Neuronal stem cell (in vitro differentiated cells): ENCODE data around the gene RAP1A.

Experiments used
- DNase-seq: peaks from one replicate; pipeline ENCODE4 v3.0.0-alpha.2; 2013; ENCODE audit warnings: low spot score
- H2AFZ ChIP-seq: one replicate; pipeline ENCODE4 v1.6.1; 2013; ENCODE audit warnings: mild to moderate bottlenecking, low read length, inconsistent platforms
- H2AK5ac ChIP-seq: 2 replicates; pipeline ENCODE4 v1.6.1; 2013; ENCODE audit warnings: low read depth, mild to moderate bottlenecking, inconsistent platforms, low read length, moderate library complexity, mixed read lengths
- H2BK120ac ChIP-seq: 2 replicates; pipeline ENCODE4 v1.6.1; 2013; ENCODE audit warnings: low read depth, mild to moderate bottlenecking, inconsistent platforms, low read length, moderate library complexity, mixed read lengths
- H2BK12ac ChIP-seq: one replicate; pipeline ENCODE4 v1.6.1; 2013; ENCODE audit warnings: low read length, inconsistent platforms
- H2BK15ac ChIP-seq: 2 replicates; pipeline ENCODE4 v1.6.1; 2013; ENCODE audit warnings: mild to moderate bottlenecking, low read length, inconsistent platforms, mixed read lengths
- H2BK5ac ChIP-seq: one replicate; pipeline ENCODE4 v1.6.1; 2013; ENCODE audit warnings: inconsistent platforms, mild to moderate bottlenecking, low read length, moderate library complexity
- H3K14ac ChIP-seq: one replicate; pipeline ENCODE4 v1.6.1; 2013; ENCODE audit warnings: low read length, inconsistent platforms
- H3K18ac ChIP-seq: 2 replicates; pipeline ENCODE4 v1.6.1; 2013; ENCODE audit warnings: low read length, inconsistent platforms
- H3K23ac ChIP-seq: 2 replicates; pipeline ENCODE4 v1.6.1; 2013; ENCODE audit warnings: low read depth, mild to moderate bottlenecking, mixed read lengths, low read length, inconsistent platforms; ENCODE audit not compliant: poor library complexity
- H3K27ac ChIP-seq: replicated peaks from 3 replicates; pipeline ENCODE4 v1.5.1; 2013; ENCODE audit warnings: low read length, inconsistent platforms
- H3K27me3 ChIP-seq, 3 experiments: 2 replicates each; pipeline ENCODE4 v1.6.1; 2013; ENCODE audit warnings: low read length in 3 of 3, mild to moderate bottlenecking in 2 of 3, inconsistent platforms in 1 of 3, low read depth in 1 of 3, mixed read lengths in 1 of 3, moderate library complexity in 1 of 3; ENCODE audit not compliant: control insufficient read depth in 3 of 3, insufficient read depth in 3 of 3
- H3K36me3 ChIP-seq, 2 donors: replicated peaks in 1 of 2; 2 replicates each; pipeline ENCODE4 v1.6.1; 2013; ENCODE audit warnings: low read length in 2 of 2; ENCODE audit not compliant: control insufficient read depth in 2 of 2, insufficient read depth in 2 of 2
- H3K4ac ChIP-seq: 2 replicates; pipeline ENCODE4 v1.6.1; 2013; ENCODE audit warnings: inconsistent platforms, mild to moderate bottlenecking, low read length, moderate library complexity
- H3K4me1 ChIP-seq, 2 donors: 1 replicate in 1 of 2; 2 replicates in 1 of 2; pipeline ENCODE4 v1.6.1; 2013; ENCODE audit warnings: low read length in 2 of 2, low read depth in 1 of 2; ENCODE audit not compliant: control insufficient read depth in 2 of 2, insufficient read depth in 1 of 2
- H3K4me2 ChIP-seq: one replicate; pipeline ENCODE4 v1.6.1; 2013; ENCODE audit warnings: mild to moderate bottlenecking, low read length, inconsistent platforms; ENCODE audit not compliant: insufficient read depth, poor library complexity, severe bottlenecking
- H3K4me3 ChIP-seq, 2 donors: 2 replicates each; pipeline ENCODE4 v1.5.1; 2013; ENCODE audit warnings: low read length in 2 of 2, mild to moderate bottlenecking in 2 of 2, inconsistent platforms in 1 of 2, moderate library complexity in 1 of 2
- H3K79me1 ChIP-seq: one replicate; pipeline ENCODE4 v1.6.1; 2013; ENCODE audit warnings: low read depth, mild to moderate bottlenecking, inconsistent platforms, low read length, moderate library complexity
- H3K9ac ChIP-seq: one replicate; pipeline ENCODE4 v1.6.1; 2013; ENCODE audit warnings: mild to moderate bottlenecking, low read depth, low read length, inconsistent platforms; ENCODE audit not compliant: poor library complexity
- H3K9me3 ChIP-seq, 2 donors: replicated peaks in 1 of 2; 2 replicates each; pipeline versions ENCODE3 to v1.6.1; 2013; ENCODE audit warnings: low read length in 2 of 2, mild to moderate bottlenecking in 2 of 2, inconsistent platforms in 1 of 2, low read depth in 1 of 2, mixed read lengths in 1 of 2, moderate library complexity in 1 of 2; ENCODE audit not compliant: control insufficient read depth in 2 of 2, insufficient read depth in 1 of 2
- H4K8ac ChIP-seq: one replicate; pipeline ENCODE4 v1.6.1; 2013; ENCODE audit warnings: low read depth, mild to moderate bottlenecking, inconsistent platforms, low read length, moderate library complexity
- H4K91ac ChIP-seq: one replicate; pipeline ENCODE4 v1.6.1; 2013; ENCODE audit warnings: low read length, low read depth, mild to moderate bottlenecking, inconsistent platforms; ENCODE audit not compliant: poor library complexity
- WGBS, 2 donors: extraction: QIAGEN DNeasy Blood & Tissue Kit; methylation state at CpG; one replicate each; pipeline ENCODE4 v1.1.7; 2013; ENCODE audit warnings: missing lambda C conversion rate in 2 of 2, mixed read lengths in 1 of 2; ENCODE audit not compliant: insufficient read length in 2 of 2, insufficient replicate concordance in 1 of 2; ENCODE audit errors: extremely low coverage in 2 of 2; 5-methylcytosine and 5-hydroxymethylcytosine counted together

RAP1A gene

GRCh38 chr1:111756124-111756513, 136.5 kb downstream of the RAP1A start:
- no peak for DNase-seq
- WGBS, 2 donors, result no CpG with 5 or more reads among the region's 35 CpGs

GRCh38 chr1:111758373-111758772, 138.8 kb downstream of the RAP1A start:
- Histone ChIP-seq H3K14ac (no peak overlapping the region), H3K4me3 (no peak overlapping the region), H3K4me1 (peaks cover 5 to 11% of the 10 kb centered on the region in 2 donors), H3K9me3 (no peaks in the 10 kb centered on the region), H2BK120ac (no peak overlapping the region), H3K36me3 (peaks cover 12 to 67% of the 10 kb centered on the region in 2 donors), H2BK12ac (no peak overlapping the region), H3K27me3 (no peaks in the 10 kb centered on the region), H2BK15ac (no peak overlapping the region), H3K9ac (no peak overlapping the region), H2AFZ (no peak overlapping the region), H2AK5ac (no peak overlapping the region), H3K23ac (no peak overlapping the region), H3K79me1 (no peaks in the 10 kb centered on the region), H2BK5ac (no peak overlapping the region), H3K4me2 (no peak overlapping the region), H3K27ac (no peak overlapping the region), H3K4ac (no peak overlapping the region), H3K18ac (no peak overlapping the region), H4K8ac (no peak overlapping the region), H4K91ac (no peak overlapping the region)
- no CpG with 5 or more reads among the region's 2 CpGs for WGBS, 2 donors
- DNase-seq, result no peak

More at GRCh38 chr1:111756124-111756513, 136.5 kb downstream of the RAP1A start:
- no peaks in the 10 kb centered on the region for H3K79me1 ChIP-seq
- no peak overlapping the region for H4K8ac ChIP-seq
- no peak overlapping the region for H2BK12ac ChIP-seq
- H2AK5ac ChIP-seq, result no peak overlapping the region
- H3K9me3 ChIP-seq, result no peaks in the 10 kb centered on the region
- peak overlapping the region; percentile 87 to 91 for H3K4me3 ChIP-seq
- H3K27me3 ChIP-seq, result no peaks in the 10 kb centered on the region
- H3K27ac ChIP-seq, result peak overlapping the region; percentile 98
- H3K18ac ChIP-seq, result peak overlapping the region; percentile 98
- no peak overlapping the region for H2BK15ac ChIP-seq
- peak overlapping the region; percentile 92 for H2AFZ ChIP-seq
- H3K36me3 ChIP-seq, result peaks cover 4 to 44% of the 10 kb centered on the region in 2 donors
- H3K14ac ChIP-seq, result no peak overlapping the region
- peak overlapping the region; percentile 19 for H2BK5ac ChIP-seq
- H3K9ac ChIP-seq, result peak overlapping the region; percentile 89
- no peak overlapping the region for H2BK120ac ChIP-seq
- no peak overlapping the region for H3K4ac ChIP-seq
- H4K91ac ChIP-seq, result no peak overlapping the region
- H3K4me2 ChIP-seq, result peak overlapping the region; percentile 41
- H3K23ac ChIP-seq, result peak overlapping the region; percentile 67
- peaks cover 5 to 11% of the 10 kb centered on the region in 2 donors for H3K4me1 ChIP-seq

- Histone ChIP-seq H3K9ac (no peak overlapping the region), H2BK5ac (no peak overlapping the region), H4K8ac (no peak overlapping the region), H3K4ac (no peak overlapping the region), H3K27me3 (no peaks in the 10 kb centered on the region), H3K9me3 (no peaks in the 10 kb centered on the region), H3K23ac (no peak overlapping the region), H2AK5ac (no peak overlapping the region), H2BK12ac (no peak overlapping the region), H3K14ac (no peak overlapping the region), H2BK15ac (no peak overlapping the region), H3K4me1 (peaks cover 2 to 7% of the 10 kb centered on the region in 2 donors), H3K4me3 (no peak overlapping the region), H3K18ac (no peak overlapping the region), H3K36me3 (peaks cover 21 to 99% of the 10 kb centered on the region in 2 donors), H4K91ac (no peak overlapping the region), H3K4me2 (no peak overlapping the region), H3K27ac (no peak overlapping the region), H2BK120ac (no peak overlapping the region), H2AFZ (no peak overlapping the region), H3K79me1 (no peaks in the 10 kb centered on the region)
- no CpG with 5 or more reads among the region's 2 CpGs for WGBS, 2 donors
- no peak for DNase-seq
Measured at GRCh38 chr1:111761717-111762116, 142.1 kb downstream of the RAP1A start.

DNA sequence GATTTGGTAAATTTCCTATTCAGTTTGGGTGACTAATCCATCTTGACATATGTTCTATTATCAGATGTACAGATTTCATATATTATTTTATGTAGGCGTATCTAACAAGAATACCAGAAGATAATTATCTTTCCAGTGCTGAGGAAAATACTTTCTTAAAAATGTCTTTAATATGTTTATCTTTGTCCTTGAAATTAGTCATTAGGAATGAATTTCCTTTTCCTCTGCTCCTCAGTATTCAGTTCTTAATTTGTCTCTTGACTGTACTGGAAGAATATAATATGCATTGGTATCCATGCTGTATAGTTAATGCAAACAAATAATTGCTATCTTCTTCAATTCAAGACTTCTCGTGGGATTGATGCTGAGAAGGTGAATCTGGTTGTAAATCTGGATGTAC, 142.7 kb downstream of the RAP1A start:
- Histone ChIP-seq H3K27ac (no peak overlapping the region), H3K14ac (no peak overlapping the region), H3K79me1 (no peaks in the 10 kb centered on the region), H3K23ac (no peak overlapping the region), H3K9ac (no peak overlapping the region), H3K4me2 (no peak overlapping the region), H3K4me3 (no peak overlapping the region), H2BK5ac (no peak overlapping the region), H4K91ac (no peak overlapping the region), H4K8ac (no peak overlapping the region), H2AK5ac (no peak overlapping the region), H3K18ac (no peak overlapping the region), H2BK12ac (no peak overlapping the region), H3K4me1 (peaks cover 0 to 1% of the 10 kb centered on the region in 2 donors), H2BK15ac (no peak overlapping the region), H3K36me3 (peaks cover 21 to 99% of the 10 kb centered on the region in 2 donors), H2BK120ac (no peak overlapping the region), H3K4ac (no peak overlapping the region), H3K9me3 (no peaks in the 10 kb centered on the region), H3K27me3 (no peaks in the 10 kb centered on the region), H2AFZ (no peak overlapping the region)
- no CpG with 5 or more reads among the region's 2 CpGs for WGBS, 2 donors
- DNase-seq, result no peak
